Measurements from ENCODE around the gene KDM7A.

DNA sequence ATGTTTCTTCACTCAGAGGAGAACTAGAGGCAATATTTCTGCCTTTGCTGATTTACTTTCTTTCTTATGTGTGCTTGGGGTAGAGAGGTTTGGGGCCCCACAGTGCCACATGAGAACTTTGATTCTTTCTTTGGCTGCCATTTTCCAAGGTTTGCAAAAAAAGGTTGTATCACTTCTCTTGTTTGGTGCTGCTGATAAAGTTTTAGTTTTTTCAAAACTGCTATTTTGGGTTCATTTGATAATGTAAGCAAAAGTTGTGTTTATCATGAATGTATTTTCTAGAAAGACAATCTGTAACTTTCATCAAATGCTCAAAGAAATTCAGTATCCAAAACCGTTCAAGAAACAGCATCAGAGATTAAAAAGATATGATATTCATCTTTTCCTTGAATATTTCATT, 83.4 kb downstream of the KDM7A start:
- no peak for TF ChIP-seq POLR2AphosphoS5 (IDR thresholded peaks at IDR 0.05; ENCODE audit: low read depth, low read length)
- TF ChIP-seq RAD21 (IDR thresholded peaks at IDR 0.05; ENCODE audit: low read length): no peak
- TF ChIP-seq, protein P1, sequence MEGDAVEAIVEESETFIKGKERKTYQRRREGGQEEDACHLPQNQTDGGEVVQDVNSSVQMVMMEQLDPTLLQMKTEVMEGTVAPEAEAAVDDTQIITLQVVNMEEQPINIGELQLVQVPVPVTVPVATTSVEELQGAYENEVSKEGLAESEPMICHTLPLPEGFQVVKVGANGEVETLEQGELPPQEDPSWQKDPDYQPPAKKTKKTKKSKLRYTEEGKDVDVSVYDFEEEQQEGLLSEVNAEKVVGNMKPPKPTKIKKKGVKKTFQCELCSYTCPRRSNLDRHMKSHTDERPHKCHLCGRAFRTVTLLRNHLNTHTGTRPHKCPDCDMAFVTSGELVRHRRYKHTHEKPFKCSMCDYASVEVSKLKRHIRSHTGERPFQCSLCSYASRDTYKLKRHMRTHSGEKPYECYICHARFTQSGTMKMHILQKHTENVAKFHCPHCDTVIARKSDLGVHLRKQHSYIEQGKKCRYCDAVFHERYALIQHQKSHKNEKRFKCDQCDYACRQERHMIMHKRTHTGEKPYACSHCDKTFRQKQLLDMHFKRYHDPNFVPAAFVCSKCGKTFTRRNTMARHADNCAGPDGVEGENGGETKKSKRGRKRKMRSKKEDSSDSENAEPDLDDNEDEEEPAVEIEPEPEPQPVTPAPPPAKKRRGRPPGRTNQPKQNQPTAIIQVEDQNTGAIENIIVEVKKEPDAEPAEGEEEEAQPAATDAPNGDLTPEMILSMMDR (IDR thresholded peaks at IDR 0.05): no peak
- TF ChIP-seq, protein P2, sequence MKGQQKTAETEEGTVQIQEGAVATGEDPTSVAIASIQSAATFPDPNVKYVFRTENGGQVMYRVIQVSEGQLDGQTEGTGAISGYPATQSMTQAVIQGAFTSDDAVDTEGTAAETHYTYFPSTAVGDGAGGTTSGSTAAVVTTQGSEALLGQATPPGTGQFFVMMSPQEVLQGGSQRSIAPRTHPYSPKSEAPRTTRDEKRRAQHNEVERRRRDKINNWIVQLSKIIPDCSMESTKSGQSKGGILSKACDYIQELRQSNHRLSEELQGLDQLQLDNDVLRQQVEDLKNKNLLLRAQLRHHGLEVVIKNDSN (IDR thresholded peaks at IDR 0.05; ENCODE audit: borderline replicate concordance, low read depth): no peak
- no peak for TF ChIP-seq JUND (IDR thresholded peaks at IDR 0.05)
- TF ChIP-seq TCF12 (IDR thresholded peaks at IDR 0.05): no peak
- no peak for TF ChIP-seq GATA2 (CRISPR knock-in tag; IDR thresholded peaks at IDR 0.05)
- TF ChIP-seq, protein P3, sequence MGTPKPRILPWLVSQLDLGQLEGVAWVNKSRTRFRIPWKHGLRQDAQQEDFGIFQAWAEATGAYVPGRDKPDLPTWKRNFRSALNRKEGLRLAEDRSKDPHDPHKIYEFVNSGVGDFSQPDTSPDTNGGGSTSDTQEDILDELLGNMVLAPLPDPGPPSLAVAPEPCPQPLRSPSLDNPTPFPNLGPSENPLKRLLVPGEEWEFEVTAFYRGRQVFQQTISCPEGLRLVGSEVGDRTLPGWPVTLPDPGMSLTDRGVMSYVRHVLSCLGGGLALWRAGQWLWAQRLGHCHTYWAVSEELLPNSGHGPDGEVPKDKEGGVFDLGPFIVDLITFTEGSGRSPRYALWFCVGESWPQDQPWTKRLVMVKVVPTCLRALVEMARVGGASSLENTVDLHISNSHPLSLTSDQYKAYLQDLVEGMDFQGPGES (IDR thresholded peaks at IDR 0.05; ENCODE audit: low read depth, low read length): no peak
- TF ChIP-seq TAF1 (IDR thresholded peaks at IDR 0.05; ENCODE audit: borderline replicate concordance, low read depth, low read length): no peak
- no peak for TF ChIP-seq FOXJ3 (CRISPR knock-in tag; IDR thresholded peaks at IDR 0.05)
- TF ChIP-seq ELF1 (IDR thresholded peaks at IDR 0.05): no peak
